Measurements from ENCODE around the gene SSH2. TPM values are rescaled to one million over a fixed set of nuclear protein-coding genes. Genes with fewer than 3 reads are reported as not detected.
"Not testable (repeated sequence)": the region's sequence is repeated elsewhere in the genome, so short reads cannot be mapped to it uniquely, and the experiment has no call there.

SSH2 gene
- total and polyA plus RNA-seq, 9 of the 15 experiments (the other 6 are each of a cell fraction or from before 2014, with no cell fraction given) = 3.9 to 16.1 (median 10.2) TPM

- TF ChIP-seq STAT6 (CRISPR knock-in tag; IDR thresholded peaks at IDR 0.05) (no peak), ZNF41 (CRISPR knock-in tag; conservative IDR thresholded peaks at IDR 0.05) (no peak), ZNF311 (CRISPR knock-in tag; IDR thresholded peaks at IDR 0.05) (no peak), HNRNPH1 (optimal IDR thresholded peaks at IDR 0.05; ENCODE audit: low read depth, low read length) (no peak), NCOR1 (IDR thresholded peaks at IDR 0.05) (no peak), MBD1 (CRISPR knock-in tag; IDR thresholded peaks at IDR 0.05) (no peak), MAFK (IDR thresholded peaks at IDR 0.05; ENCODE audit: low read length) (peak; percentile 79), HIVEP1 (CRISPR knock-in tag; IDR thresholded peaks at IDR 0.05) (no peak), FUS (optimal IDR thresholded peaks at IDR 0.05; ENCODE audit: low read depth, low read length) (no peak)
These were observed 147.1 kb downstream of the SSH2 start (continued) for GRCh38 chr17:29782917-29783316.

- intact Hi-C loops (cut with micrococcal nuclease) (loop anchor here (1.0 to 5.0 kb wide), 2 partner anchors 58 to 140 kb away; no protein-coding TSS in a partner anchor), in situ Hi-C loops (cut with MboI) (loop anchor here (5.0 kb wide), 1 partner anchor 138 kb away; no protein-coding TSS in a partner anchor)
- not testable (repeated sequence) for BruUV-seq (replicated peaks); H3K27me3 ChIP-seq (ENCODE audit: control insufficient read depth in 2 of 2, insufficient read depth in 2 of 2, low read length in 2 of 2); FAIRE-seq; H3K79me2 ChIP-seq (ENCODE audit: control insufficient read depth, insufficient read depth, low read length); DNase-seq (ENCODE audit: extremely low read depth in 1 of 4, low spot score in 3 of 4); H3K9me1 ChIP-seq (ENCODE audit: control insufficient read depth, insufficient read depth, low read length); H3K4me2 ChIP-seq (ENCODE audit: insufficient read depth, low read length); H4K20me1 ChIP-seq (replicated peaks; ENCODE audit: control insufficient read depth, insufficient read depth, low read length); H3K4me1 ChIP-seq (replicated peaks in 1 of 2; ENCODE audit: control insufficient read depth in 2 of 2, insufficient read depth in 2 of 2, low read length in 2 of 2); ATAC-seq; H2AFZ ChIP-seq (ENCODE audit: low read depth, low read length); H3K36me3 ChIP-seq (ENCODE audit: control insufficient read depth, insufficient read depth, low read length); H3K4me3 ChIP-seq; H3K9me3 ChIP-seq (replicated peaks; ENCODE audit: control insufficient read depth, insufficient read depth, low read depth, low read length); H3K27ac ChIP-seq (ENCODE audit: extremely low read depth, low read depth, low read length); H3K9ac ChIP-seq (ENCODE audit: insufficient read depth in 1 of 2, low read depth in 2 of 2, low read length in 2 of 2)
- POLR2A ChIA-PET = interaction anchor here (0.7 to 2.0 kb wide), 5 partner anchors 12 to 140 kb away, joined by 3 to 8 read pairs (median 3); no protein-coding TSS in a partner anchor
- CTCF ChIA-PET (ENCODE audit: low intra/inter-chr PET ratio) = interaction anchor here (1.1 to 4.1 kb wide), 2 partner anchors 140 to 161 kb away, joined by 5 to 40 read pairs; no protein-coding TSS in a partner anchor
- WGBS (ENCODE audit: insufficient coverage, low coverage, missing lambda C conversion rate) = 88% methylated on average over 8 of the region's 8 CpGs
These were observed 150.2 kb downstream of the SSH2 start for GRCh38 chr17:29779812-29780190.
